Fibroblast of the conjunctiva (primary cell): Measurements from ENCODE around the gene FAM193A.
"Not testable (repeated sequence)": the region's sequence is repeated elsewhere in the genome, so short reads cannot be mapped to it uniquely, and the experiment has no call there.

Experiments
- DNase-seq: peaks from one replicate; pipeline ENCODE4 v3.0.0-alpha.2; 2010; ENCODE audit warnings: low read depth

FAM193A gene

DNA sequence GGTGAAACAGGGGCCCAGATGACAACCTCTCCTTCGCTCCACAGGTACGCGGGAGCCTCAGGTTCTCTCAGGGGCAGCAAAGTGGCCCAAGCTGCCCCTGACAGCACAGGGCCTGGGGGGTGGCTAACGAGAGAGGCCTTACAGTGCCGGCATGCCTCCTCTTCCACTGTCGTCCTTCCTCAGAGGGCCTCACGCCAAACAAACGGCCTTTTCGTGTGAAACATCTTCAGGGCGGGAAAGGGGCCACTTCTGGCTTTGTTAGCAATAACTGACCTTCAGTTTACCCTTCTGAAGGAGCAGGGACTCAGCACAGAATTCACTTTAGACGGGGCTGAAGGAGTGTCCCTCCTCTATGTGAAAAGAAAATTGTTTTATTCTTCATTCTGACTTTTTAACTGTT is 21.5 kb upstream of the FAM193A start:
- not testable (repeated sequence) for DNase-seq

DNA sequence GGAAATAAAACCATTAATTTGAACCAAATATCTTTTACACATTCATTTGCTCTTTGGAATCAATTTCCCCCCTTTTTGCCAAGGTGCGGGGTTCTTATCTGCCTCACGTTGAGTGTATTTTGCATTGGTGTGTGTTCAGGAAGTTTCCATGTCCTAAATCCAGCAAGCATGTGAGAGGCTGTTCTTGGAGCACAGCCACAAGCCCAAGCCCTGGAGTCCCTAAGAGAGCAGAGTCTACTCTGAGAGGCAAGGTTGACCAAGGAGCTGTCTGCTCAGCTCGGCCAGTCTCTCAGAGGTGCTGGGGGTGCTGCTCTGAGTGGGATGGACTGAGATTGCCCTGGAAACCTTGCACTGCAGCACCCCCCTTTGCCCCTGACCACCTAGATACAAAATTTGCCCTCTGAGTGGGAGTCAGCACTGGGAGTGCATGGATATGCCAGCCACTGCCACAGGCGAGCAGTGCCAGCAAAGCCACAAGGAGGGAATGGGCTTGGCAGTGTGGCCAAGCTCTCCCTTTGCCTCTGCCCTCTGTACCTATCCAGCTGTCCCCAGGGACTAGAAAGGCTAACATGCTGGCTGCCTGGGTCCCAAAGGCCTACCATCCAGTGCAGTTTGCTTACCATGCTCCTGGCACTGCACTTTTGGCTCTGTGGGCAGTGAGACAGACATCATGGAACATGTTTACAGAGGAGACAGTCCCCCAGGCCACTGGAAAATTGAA is 20.5 kb upstream of the FAM193A start:
- DNase-seq = no peak

DNA sequence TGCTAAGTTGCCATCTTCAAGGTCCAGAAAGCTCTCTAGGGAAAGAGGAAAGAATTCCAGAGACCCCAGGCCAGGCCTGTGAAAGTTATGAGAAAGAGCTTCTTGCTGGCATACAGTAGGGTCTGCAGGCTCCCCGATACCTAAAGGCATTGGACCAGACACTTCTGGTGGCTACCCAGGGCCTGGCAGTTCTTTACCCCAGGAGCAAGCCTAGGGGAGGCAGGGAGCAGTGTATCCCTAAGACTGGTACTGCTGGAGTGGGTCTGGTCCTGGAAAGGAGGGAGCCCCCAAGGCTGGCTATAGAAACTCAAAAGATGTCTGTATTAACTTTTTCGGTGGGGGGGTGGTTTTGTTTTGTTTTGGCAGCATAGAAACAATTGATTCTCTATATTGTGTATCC is 19.8 kb upstream of the FAM193A start:
- no peak for DNase-seq

DNA sequence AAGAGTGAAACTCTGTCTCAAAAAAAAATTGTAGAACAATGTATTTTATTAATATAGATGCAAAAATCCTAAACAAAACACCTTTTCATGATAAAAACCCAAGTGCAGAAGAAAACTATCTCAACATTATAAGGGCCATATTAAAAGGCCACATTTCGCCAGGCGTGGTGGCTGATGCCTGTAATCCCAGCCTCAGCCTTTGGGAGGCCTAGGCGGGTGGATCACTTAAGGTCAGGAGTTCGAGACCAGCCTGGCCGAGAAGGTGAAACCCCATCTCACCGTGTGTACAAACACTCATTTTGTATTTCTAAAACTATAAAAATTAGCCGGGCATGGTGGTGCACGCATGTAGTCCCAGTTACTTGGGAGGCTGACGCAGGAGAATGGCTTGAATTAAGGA is 9.9 kb upstream of the FAM193A start:
- no peak for DNase-seq

DNA sequence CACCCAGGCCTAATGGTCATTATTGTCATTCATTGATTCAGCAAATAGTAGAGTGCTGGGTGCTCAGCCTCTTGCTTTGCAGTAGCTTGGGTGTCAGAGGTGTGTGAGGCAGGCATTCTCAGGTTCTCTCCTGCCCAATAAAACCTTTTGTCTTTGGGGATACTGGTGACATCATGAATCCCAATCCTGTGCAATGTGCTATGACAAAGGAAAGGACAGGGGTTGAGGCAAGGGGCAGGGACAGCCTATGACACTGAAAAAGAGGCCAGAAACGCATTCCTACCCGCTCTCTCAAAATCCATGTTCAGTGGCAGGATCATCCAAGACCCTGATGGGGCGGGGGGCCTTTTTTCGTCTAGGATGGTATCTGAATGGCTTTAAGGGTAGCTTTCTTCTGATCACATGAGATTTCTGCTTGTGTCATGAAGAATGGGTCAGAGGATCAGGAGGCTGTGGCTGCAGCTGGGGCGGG is 1.5 kb upstream of the FAM193A start:
- DNase-seq = no peak

DNA sequence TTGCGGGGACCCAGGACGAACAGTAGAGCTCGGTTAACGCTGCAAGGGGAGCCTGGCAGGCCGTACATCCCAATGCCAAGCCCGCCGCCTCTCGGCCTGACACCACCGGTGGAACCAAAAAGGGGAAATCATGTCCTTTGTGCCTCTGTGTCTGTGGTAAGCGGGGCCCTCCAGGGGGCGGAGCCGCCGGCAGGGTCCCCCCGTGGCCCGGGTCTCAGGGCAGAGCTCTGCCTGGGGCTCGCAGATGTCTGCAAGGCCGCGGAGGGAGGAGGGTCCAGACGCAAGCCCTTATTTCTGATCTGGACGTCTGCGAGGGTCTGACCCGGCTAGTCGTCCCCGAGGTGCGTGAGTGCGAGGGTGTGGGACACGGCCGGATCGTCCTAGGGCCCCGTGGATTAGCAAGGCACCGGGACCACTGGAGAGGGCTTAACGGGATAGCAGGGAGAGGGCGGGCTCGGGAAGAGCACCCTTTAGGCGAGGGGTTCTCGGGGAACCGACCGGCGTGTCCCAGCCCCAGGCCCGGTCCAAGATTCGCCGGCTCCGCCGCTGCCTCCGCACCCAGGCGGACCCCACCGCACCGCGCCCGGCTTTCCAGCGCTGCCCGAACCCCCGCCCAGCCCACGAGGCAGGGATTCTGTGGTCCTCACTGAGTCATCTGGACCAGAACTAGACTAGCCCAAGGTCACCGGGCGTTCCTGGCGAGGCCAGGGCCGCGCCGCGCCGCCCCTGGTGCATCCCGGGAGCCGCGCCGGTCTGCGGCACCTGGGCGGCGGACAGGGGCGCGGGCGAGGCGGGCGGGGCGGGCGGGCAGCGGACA is 863 bp upstream of the FAM193A start:
- DNase-seq = no peak

DNA sequence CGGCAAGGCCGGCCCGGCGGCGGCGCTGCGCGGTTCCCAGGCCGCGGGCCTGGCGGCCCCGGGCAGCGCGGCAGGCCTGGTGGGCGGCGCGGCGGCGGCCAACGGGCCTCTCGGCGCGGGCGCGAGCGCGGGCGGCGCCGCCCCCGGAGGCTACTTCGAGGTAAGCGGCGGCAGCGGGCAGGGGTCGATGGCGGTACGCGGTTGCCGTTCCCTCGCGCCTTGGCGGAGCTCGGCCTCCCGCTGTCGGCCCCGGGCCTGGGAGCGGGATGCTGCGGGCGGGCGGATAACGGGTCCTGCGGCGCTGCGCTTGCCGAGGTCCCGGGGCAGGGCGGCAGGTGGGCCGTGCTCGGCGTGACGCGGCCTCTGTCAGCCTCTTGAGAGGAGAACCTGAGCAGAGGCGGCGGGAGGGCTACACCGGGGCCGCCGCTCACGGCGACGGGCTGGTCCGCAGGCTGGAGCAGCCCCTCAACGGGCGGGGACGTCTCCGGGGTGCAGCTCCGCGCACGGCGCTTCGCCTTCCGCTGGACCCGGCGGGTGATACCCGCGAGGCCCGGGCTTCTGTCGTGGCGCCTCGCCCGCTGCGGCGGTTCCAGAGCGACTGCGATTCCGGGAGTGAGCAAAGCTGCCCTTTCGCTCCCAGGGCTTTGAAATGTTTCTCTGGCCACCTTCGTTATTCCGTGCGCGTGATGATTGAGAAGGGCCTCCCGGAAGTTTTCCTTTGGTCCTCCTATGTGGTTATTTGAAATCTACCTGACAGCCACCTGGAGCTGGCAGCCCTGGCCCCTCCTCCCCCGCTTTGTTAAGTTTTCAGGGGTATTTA is 774 bp downstream of the FAM193A start:
- no peak for DNase-seq

DNA sequence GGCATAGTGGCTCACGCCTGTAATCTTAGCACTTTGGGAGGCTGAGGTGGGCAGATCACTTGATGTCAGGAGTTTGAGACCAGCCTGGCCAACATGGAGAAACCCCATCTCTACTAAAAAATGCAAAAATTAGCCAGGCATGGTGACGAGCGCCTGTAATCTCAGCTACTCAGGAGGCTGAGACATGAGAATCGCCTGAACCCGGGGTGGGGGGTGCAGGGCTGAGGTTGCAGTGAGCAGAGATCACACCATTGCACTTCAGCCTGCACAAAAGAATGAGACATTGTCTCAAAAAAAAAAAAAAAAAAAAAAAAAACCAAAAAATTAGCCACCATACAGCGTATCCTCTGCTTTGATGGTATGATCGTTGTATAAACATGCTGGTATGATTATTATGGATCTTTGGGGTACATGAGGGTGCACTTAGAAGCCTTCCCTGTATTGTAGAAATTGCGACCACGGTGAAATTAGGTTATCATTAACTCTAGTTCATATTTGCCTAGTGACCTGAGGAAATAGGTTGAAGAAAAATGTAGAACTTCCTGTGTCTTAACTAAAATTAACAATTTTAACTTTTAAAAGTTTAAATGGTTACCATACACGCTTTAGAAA is 7.2 kb downstream of the FAM193A start:
- DNase-seq = not testable (repeated sequence)

DNA sequence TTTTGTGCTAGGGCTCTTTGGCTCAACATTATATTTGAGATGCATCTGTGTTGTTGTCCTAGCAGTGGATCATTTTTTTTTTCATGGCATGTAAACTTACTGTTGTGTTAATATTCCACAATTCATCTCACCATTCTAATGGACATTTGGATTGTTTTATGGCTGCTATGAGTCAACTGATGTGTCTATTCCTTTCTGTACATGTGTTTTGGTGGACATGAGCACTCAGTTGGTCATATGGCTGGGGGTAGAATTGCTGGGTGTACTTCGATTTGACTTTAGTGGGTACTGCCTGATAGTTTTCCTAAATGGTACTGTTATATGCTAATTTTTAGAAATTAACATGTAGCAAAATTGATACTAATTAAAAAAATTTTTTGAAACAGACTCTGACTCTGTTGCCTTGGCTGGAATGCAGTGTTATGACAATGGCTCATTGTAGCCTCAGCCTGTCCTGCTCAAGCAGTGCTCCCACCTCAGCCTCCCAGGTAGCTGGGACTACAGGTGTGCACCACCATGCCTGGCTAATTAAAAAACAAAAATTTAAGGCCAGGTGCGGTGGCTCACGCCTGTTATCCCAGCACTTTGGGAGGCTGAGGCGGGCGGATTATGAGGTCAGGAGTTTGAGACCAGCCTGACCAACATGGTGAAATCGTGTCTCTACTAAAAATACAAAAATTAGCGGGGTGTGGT is 9.0 kb downstream of the FAM193A start:
- DNase-seq = no peak

DNA sequence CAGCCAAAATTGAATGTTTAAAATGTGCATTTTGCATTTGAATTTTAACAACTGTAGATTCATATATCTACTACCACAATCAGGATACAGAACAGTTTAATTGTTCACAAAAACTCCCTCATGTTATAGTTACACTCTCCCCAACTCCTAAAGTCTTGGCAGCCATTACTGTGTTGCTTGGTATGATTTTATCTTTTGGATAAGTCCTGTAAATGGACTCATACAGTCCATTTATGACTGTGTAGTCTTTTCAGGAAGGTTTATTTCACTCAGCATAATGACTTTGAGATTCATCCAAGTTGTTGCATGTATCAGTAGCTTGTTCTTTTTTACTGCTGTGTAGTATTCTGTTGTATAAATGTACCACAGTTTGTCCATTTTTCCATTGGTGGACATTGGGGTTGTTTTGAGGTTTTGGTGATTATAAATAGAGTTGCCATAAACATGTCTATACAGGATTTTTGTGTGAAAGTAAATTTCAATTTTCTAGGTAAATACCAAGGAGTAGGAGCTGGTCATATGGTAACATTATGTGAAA is 9.9 kb downstream of the FAM193A start:
- no peak for DNase-seq

DNA sequence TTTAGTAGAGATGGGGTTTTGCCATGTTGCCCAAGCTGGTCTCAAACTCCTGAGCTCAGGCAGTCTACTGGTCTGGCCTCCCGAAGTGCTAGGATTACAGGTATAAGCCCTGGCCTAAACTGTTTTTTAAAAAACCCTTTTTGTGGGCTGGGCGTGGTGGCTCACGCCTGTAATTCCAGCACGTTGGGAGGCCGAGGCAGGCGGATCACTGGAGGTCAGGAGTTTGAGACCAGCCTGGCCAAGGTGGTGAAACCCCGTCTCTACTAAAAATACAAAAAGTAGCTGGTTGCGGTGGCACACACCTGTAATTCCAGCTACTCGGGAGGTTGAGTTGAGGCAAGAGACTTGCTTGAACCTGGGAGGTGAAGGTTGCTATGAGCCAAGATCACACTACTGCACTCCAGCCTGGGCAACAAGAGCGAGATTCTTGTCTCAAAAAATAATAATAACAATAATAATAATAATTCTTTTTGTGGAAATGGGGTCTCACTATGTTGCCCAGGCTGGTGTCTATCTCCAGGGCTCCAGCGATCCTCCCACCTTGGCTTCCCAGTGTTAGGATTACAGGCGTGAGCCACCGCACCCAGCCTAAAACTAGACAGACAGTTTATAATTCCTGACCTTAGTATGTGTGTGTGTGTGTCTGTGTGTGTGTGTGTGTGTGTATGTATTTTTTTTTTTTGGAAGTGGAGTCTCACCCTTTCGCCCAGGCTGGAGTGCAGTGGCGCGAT is 10.7 kb downstream of the FAM193A start:
- not testable (repeated sequence) for DNase-seq

DNA sequence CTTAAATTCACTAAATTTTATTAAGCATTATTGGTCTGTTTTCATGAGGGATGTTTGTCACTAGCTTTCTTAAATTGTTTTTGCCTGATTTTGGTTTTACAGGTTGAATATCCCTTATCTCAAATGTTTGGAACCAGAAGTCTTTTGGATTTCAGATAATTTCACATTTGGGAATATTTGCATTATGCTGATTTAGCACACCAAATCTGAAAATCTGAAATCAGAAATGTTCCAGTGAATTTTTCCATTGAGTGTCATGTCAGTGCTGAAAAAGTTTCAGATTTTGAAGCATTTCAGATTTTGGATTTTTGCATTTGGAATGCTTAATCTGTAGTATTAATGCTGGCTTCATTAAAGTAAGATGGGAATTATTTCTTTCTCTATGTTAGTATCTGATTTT is 14.7 kb downstream of the FAM193A start:
- no peak for DNase-seq

DNA sequence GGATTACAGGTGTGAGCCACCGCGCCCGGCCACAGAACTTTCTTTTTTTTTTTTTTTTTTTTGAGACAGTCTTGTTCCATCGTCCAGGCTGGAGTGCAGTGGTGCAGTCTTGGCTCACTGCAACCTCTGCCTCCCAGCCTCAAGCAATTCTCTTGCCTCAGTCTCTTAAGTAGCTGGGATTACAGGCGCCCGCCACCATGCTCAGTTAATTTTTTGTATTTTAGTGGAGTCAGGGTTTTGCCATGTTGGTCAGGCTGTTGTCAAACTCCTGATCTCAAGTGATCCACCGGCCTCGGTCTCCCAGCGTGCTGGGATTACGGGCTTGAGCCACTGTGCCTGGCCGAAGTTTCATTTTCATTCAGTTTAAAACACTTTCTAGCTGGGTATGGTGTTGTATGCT is 16.4 kb downstream of the FAM193A start:
- DNase-seq = no peak

DNA sequence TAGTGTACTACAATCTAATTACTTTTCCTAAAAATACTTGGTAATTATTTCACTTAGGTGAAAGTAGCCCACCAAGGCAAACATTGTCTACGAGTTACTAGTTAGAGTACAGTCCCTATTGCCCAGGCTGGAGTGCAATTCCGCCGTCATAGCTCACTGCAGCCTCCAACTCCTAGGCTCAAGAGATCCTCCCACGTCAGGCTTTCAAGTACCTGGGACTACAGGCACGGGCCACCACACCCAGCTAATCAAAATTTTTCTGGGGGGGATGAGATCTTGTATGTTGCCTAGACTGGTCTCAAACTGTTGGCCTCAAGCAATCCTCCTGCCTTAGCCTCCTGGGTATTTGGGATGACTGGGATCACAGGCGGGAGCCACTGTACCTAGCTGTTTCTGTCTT is 21.9 kb downstream of the FAM193A start:
- DNase-seq = no peak

DNA sequence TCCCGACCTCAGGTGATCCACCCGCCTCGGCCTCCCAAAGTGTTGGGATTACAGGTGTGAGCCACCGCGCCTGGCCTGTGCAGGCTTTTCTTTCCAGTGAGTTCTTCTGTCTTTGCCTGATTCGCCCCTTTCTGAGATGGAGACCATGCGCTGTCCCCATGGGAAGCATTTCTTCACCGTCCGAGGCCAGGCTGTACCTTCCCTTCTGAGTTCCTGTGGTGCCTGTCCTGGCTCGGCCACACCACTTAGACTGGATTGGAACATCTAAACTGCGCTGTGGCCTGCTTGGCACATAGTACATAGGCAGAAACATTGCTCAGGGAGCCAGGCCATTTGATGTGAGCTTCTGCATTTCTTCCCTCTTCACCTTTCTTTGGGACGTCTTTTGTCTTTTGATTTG is 23.7 kb downstream of the FAM193A start:
- no peak for DNase-seq

DNA sequence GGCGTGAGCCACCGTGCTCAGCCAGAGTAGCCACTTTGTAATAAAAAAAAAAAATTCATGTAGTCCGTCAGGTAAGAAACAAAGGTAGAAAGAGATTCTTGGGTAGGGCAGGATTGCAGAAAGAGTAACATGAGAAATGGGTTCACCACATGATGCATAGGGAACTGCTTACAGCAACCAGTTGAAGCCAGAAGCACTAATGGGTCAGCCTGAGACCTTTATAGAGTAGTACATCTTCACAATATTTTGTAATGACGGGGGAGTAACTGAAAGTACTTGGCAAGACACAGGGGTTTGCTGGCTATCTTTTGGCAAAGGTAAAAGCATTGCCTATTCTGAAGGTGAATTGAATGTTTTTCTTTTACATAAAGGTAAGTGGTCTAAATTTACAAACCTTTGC is 29.1 kb downstream of the FAM193A start:
- no peak for DNase-seq

DNA sequence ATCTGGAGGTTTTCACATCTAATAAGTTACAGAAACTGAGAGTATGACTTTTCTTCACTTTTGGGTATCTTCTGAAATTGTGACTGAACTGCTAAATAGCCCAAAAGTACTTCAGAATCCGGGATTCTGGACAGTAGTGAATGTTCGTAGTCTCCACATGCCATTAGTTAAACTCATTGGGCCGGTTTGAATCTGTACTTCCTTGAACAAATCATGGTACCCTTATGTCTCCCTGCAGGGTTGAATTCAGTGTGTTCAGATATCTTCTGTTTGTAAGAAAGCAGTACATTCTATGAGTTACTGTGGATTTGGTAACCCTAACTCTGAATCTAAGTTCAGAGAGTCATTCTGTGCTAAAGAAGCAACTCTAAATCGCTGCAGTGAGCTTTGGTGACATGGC is 33.6 kb downstream of the FAM193A start:
- DNase-seq = no peak

DNA sequence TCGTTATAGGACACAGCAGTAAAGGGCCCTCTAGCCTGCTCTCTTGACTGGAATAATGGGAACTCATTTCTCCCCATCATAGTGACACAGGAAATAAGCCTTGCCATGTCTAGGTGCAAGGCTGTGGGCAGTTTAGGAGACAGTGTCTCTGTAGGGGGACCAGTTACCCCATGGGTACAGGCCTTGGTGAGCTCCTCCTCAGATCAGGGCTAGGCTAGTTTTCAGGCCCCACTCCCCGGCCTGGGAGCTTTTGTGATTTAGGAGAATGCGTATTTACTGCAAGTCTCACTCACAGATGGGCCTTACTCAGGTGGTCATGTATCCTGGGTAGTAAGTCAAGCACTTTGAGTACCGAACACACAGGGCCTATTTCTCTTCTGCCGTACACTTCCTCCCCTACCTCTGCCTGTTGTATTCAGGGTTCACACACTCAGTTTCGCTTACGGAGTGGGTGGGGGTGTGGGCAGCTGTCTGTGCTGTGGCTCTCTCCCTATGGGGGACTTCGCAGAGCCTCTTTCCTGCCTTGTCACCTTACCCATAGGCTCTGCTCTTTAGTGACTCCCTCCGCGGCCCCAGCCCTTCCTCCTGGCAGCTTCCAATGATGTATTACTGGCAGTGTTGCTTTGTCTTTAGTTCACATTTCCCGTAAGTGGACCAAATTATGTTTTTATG is 34.2 kb downstream of the FAM193A start:
- no peak for DNase-seq

DNA sequence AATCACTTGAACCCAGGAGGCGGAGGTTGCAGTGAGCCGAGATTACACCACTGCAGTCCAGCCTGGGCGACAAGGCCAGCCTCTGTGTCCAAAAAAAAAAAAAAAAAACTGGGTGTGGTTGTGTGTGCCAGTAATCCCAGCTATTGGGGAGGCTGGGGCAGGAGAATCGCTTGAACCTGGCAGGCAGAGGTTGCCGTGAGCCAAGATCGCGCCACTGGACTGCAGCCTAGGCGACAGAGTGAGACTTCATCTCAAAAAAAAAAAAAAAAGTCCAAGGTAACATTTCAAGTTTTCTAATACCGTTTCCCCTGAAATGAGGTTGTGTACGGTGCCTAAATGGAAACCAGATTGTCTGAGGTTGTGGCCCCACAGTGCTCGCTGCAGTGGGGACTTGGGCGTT is 35.6 kb downstream of the FAM193A start:
- DNase-seq = no peak

DNA sequence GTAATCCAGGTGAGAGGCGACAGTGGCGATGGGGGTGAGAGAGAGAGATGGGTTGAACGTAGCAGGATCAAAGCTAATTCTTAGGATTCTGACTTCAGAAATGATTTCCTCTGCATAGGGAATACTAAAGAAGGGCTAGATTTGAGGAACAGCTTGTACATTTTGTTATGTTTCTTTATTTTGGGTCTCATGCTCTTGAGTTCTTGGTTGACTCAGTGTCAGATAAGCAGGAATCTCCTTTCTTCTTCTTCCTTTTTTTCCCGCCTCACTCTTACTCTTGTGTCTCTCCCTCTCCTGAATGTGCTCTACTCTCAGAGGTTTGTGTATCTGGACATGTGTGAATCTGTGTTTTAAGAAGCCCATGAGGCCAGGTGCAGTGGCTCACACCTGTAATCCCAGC is 36.4 kb downstream of the FAM193A start:
- no peak for DNase-seq
